UCSD-AML1 (cell line): ENCODE results near the gene ZDHHC15.
"Not testable (repeated sequence)": the region's sequence is repeated elsewhere in the genome, so short reads cannot be mapped to it uniquely, and the experiment has no call there.

Experiments used
- DNase-seq: peaks from one replicate; lab custom pipeline; 2025; ENCODE audit not compliant: unreplicated experiment; lab: John Stamatoyannopoulos, UW

The ZDHHC15 gene, protein sequence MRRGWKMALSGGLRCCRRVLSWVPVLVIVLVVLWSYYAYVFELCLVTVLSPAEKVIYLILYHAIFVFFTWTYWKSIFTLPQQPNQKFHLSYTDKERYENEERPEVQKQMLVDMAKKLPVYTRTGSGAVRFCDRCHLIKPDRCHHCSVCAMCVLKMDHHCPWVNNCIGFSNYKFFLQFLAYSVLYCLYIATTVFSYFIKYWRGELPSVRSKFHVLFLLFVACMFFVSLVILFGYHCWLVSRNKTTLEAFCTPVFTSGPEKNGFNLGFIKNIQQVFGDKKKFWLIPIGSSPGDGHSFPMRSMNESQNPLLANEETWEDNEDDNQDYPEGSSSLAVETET

DNA sequence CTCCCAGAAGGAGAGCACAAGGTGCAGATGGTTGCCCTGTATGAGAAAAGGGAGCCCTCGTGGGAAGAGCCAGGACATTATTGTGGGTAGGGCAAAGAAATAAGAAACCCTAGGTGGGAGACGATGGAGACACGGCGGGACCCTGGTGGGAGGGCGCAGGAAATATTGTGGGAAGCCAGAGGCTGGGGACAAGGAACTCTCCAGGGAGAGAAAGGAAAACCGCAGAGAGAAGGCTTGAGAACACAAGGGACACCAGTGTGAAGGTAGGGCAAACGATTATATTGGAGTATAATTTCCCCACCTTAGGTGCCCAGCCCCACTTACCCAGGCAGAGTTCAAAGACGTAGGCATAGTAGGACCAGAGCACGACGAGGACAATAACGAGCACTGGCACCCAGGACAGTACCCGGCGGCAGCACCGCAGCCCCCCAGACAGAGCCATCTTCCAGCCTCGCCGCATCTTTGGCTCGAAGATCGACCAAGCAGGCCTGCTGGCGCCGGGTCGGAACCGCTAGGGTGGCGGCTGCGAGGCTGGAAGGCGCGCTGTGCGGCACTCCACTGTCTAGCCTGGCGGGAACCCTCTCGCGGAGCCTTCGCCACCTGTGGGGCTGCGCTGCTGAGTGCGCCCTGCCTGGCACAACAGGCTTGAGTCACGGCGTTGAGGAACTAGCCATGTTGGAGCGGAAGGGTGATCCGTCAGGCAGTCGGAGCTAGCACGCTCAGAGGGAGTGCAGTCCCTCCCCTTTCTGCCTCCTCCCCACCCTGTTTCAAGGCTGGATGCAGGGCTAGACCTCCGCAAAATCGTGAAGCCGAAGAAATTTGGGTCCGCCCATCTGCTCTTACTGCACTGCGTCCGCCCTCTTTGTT is at the start of gene ZDHHC15:
TSS of gene ZDHHC15 (minus strand) at position 473 of the 867 bp plus-strand sequence. CDS start at position 460, 13 bp downstream.
- DNase-seq: peak; percentile 22

DNA sequence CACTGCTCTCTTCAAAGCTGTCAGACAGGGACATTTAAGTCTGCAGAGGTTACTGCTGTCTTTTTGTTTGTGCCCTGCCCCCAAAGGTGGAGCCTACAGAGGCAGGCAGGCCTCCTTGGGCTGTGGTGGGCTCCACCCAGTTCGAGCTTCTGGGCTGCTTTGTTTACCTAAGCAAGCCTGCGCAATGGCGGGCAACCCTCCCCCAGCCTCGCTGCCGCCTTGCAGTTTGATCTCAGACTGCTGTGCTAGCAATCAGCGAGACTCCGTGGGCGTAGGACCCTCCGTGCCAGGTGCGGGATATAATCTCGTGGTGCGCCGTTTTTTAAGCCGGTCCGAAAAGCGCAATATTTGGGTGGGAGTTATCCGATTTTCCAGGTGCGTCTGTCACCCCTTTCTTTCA is 37.7 kb upstream of the ZDHHC15 start:
- DNase-seq: not testable (repeated sequence)

DNA sequence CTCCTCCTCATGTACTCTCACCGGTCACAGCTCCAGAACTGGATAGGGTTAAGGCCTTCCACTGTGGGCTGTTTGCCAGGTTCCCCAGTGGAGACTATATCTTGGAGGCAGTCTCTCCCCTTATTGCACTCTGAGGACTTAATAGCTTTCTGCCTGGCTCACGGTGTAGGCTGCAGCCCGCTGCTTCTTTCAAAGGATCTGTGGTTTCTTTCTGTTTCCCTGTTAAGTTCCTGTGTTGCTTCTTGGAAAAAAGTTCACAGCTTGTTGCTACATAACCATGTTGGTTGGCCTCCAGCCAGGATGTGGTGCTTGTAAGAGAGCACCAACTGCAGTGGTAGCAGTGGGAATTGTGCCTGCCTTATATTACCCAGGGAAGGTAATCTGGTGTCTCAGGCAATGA is 24.9 kb upstream of the ZDHHC15 start:
- peak; percentile 54 for DNase-seq

DNA sequence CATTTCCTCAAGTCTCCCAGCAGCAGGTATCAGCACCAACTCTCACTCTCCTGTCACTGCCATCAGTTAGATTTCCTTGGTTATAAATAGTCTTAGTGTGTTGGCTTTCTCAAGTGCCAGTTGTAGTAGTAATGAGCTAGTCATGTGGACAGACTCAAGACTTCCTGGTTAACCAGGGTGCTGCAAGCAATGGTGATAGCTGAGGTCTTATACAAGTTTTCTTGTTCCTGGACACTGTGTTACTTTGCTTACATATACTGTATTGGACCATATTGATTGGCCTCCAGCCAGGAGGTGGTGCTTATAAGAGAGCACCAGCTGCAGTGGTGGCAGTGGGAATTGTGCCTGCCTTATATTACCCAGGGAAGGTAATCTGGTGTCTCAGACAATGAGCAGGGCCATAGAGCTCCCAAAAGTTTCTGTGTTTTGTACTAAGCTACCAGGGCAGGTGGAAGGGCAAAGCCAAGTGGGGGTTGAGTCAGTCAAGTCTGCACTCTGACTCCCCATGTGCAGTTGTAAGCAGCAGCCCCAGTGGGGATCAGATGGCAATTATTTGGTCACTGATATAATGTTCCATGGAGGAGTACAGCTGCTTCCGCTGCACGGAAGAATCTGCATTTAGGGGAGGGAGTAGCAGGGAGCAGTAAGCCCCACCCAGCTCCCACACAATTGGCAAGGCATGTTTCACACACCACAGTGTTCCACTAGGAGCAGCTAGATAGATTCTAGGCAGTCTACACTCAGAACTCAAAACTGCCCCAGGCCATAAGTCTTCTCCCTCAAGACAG is 24.1 kb upstream of the ZDHHC15 start:
- peak; percentile 15 for DNase-seq

DNA sequence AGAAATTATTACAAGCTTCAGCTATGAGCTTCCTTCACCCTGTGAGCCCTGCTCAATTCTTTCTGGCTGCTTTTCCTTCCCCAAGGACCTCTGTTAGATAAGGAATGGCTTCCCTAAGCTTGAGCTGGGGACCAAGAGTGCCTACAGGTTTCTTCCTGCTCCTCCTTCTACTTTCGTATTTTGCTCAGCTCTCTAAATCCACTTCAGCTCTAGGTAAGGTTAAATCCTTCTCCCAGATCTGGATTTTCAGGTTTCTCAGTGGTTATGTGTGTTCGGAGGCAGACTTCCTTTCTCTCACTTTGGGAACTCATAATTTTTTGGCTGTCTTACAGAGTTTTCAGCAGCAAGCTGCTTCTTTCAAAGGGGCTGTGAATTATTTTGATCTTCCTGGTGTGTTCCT is 21.9 kb upstream of the ZDHHC15 start:
- no peak for DNase-seq

DNA sequence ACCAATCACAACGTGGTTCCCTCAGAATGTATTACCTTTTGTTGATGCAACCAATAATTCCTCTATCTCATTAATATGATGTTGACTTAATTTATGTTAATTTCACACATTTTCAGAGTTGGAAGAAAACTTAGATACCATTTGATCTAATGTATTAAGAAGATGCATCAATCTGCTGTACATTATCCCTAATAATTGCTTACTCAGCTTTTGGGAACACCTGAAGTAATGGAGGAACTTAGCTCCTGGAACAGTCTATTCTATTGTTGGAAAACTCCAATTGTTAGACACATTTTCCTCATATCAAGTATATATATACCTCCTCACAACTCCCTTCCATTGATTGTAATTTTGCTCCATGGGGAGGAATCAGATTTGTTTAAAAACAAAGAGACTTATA is 38.9 kb downstream of the ZDHHC15 start:
- no peak for DNase-seq

DNA sequence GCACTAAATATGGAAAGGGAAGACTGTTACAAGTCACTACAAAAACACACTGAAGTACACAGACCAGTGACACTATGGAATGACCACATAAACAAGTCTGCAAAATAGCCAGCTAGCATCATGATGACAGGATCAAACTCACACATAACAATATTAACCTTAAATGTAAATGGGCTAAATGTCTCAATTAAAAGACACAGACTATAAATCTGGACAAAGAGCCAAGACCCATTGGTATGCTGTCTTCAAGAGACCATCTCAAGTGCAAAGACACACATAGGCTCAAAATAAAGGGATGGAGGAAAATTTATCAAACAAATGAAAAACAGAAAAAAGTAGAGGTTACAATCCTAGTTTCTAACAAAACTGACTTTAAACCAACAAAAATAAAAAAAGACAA is 61.1 kb downstream of the ZDHHC15 start:
- not testable (repeated sequence) for DNase-seq

DNA sequence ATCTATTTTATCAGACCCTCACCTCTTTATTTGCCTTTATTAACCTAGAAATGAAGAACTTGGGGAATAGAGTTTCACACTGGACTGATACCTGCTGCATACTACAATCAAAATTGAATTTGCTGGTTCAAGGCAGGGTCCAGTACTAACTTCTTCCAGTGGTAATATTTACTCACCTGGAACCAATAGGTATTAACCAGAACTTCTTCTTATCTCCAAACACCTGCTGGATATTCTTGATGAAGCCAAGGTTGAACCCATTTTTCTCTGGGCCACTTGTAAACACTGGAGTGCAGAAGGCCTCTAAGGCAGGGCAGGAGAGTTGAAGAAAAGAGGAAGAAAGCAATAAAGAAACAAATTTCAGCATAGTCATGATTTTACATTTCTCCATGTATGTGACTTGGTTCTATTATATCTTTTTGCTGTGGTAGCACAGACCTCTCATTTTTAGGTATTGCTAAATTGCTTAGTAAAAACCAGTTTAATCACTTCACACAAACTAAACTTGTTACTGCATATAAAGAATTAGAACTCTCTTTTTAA is 101.1 kb downstream of the ZDHHC15 start:
- DNase-seq: no peak

DNA sequence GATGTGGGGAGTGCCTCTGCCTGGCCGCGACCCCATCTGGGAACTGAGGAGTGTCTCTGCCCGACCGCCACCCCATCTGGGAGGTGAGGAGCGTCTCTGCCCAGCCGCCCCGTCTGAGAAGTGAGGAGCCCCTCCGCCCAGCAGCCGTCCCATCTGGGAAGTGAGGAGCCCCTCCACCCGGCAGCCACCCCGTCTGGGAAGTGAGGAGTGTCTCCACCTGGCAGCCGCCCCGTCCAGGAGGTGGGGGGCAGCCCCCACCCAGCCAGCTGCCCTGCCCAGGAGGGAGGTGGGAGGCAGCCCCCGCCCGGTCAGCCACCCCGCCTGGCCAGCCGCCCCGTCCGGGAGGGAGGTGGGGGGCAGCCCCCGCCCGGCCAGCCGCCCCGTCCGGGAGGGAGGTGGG is 115.7 kb downstream of the ZDHHC15 start:
- not testable (repeated sequence) for DNase-seq

DNA sequence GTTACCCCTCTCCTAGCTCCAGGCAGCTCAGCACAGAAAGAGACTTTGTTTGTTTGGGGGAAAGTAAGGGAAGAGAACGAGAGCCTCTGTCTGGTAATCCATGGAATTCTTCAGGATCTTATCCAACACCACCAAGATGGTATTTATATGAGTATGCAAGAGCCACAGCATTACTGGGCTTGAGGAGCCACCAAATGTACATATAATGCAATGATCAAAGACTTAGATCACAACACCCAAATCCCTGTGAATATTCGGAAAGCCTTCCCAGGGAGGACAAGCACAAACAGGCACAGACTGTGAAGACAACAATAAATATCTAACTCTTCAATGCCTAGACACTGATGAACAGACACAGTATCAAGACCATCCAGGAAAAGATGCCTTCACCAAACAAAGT is 132.4 kb downstream of the ZDHHC15 start:
- no peak for DNase-seq

DNA sequence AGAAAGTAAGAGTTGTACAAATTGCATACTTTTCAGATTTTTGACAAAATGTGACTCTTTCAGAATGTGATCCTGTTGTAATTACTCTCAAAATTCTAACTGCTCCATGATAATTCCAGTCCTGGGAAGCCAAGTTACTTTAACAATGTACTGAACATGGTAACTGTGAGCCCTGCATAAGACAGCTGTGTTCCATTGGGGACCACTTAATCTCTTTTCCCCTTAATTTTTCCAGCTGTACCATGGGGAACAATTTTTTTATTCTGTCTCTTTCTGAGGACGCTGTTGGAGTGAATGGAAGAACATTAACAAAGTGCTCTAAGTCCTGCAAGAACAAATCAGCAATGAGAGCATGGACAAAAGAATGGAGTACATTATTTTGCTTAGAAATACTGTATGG is 153.1 kb downstream of the ZDHHC15 start:
- DNase-seq: no peak

DNA sequence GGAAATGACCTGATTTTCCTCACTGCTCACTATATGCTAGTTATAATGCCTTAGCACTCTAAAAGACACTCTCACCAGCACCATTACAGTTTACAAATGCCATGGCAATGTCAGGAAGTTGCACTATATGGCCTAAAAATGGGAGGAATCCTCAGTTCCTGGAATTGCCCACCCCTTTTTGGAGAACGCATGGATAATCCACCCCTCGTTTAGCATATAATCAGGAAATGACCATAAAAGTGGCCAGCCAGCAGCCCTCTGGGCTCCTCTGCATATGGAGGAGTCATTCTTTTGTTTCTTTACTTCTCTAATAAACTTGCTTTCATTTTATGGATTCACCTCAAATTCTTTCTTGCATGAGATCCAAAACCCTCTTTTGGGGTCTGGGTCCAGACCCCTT is 156.0 kb downstream of the ZDHHC15 start:
- no peak for DNase-seq

DNA sequence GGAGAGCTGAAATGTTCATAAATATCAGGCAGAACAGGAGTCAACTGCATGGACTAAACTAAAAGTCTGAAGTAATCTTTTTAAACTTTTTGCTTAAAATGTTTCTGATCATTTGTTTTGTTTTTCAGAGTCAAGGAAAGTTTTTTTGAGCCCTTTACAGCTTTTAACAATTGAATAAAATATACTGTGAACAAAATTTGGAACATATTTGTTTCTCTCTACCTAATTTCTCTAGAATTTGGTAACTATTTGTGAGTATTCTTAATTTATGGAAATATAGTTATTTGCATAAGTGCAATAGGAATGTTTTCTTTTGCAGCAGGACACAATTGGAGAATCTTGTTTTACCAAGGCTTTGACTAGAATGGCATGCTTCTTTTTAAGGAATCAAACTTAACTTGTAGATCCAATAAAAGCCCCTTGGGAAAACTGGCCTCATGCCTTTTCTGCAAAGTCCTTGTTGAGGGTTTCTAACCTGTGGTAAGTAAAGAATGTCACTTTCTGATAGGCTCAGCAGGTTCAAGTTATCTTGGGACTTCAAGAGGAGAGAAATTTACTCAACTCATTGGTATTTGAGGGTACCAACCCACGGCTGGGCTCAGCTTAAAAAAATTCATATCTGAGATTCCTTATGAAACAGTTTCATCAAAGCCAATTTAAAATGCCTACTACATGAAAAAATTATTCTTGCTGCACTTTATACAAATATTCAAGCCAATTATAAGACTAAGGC is 157.4 kb downstream of the ZDHHC15 start:
- no peak for DNase-seq

DNA sequence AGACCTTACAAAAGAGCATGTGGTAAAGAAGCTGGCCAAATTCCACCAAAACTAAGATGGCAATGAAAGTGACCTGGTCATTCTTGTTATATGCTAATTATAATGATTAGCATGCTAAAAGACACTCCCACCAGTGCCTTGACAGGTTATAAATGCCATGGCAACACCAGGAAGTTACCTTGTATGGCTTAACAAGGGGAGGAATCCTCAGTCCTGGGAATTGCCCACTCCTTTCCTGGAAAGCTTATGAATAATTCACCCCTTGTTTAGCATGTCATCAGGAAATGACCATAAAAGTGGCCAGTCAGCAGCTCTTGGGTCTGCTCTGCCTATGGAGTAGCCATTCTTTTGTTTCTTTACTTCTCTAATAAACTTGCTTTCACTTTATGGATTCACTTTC is 161.0 kb downstream of the ZDHHC15 start:
- no peak for DNase-seq

DNA sequence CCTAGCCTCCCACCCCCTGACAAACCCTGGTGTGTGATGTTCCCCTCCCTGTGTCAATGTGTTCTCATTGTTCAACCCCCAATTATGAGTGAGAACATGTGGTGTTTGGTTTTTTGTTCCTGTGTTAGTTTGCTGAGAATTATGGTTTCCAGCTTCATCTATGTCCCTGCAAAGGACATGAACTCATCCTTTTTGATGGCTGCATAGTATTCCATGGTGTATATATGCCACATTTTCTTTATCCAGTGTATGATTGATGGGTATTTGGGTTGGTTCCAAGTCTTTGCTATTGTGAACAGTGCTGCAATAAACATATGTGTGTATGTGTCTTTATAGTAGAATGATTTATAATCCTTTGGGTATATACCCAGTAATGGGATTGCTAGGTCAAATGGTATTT is 174.2 kb downstream of the ZDHHC15 start:
- not testable (repeated sequence) for DNase-seq

DNA sequence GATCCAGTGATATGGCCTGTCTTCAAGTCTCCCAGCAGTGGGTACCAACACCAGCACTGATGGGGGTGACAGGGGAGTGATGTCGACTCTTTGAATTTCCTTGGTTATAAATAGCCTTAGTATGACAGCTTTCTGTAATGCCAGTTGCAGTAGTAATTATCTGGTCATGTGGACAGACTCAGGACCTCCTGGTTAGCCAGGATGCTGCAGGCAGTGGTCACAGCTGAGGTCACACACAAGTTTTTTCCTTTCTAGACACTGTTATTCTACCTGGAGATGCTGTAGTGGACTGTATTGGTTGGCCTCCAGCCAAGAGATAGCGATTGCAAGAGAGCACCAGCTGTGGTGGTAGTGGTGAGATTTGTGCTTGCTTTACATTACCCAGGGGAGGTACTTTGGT is 185.3 kb downstream of the ZDHHC15 start:
- no peak for DNase-seq

DNA sequence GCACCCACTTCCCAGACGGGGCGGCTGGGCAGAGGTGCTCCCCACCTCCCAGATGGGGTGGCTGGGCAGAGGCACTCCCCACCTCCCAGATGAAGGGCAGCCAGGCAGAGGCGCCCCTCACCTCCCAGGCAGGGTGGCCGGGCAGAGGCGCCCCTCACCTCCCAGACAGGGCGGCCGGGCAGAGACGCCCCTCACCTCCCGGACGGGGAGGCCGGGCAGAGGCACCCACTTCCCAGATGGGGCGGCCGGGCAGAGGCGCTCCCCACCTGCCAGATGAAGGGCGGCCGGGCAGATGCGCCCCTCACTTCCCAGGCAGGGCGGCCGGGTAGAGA is 187.7 kb downstream of the ZDHHC15 start:
- DNase-seq: no peak

DNA sequence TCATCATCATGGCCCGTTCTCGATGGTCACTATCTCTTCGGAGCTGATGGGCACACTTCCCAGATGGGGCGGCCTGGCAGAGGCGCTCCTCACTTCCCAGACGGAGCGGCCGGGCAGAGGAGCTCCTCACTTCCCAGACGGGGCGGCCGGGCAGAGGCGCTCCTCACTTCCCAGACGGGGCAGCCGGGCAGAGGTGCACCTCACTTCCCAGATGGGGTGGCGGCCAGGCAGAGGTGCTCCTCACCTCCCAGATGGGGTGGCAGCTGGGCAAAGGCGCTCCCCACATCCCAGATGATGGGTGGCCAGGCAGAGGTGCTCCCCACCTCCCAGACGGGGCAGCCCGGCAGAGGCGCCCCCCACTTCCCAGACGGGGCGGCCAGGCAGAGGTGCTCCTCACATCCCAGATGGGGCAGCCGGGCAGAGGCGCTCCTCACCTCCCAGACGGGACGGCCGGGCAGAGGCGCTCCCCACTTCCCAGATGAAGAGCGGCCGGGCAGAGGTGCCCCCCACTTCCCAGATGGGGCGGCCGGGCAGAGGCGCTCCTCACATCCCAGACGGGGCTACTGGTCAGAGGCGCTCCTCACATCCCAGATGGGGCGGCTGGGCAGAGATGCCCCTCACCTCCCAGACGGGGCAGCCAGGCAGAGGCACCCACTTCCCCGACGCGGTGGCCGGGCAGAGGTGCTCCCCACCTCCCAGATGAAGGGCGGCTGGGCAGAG is 188.3 kb downstream of the ZDHHC15 start:
- DNase-seq: not testable (repeated sequence)

DNA sequence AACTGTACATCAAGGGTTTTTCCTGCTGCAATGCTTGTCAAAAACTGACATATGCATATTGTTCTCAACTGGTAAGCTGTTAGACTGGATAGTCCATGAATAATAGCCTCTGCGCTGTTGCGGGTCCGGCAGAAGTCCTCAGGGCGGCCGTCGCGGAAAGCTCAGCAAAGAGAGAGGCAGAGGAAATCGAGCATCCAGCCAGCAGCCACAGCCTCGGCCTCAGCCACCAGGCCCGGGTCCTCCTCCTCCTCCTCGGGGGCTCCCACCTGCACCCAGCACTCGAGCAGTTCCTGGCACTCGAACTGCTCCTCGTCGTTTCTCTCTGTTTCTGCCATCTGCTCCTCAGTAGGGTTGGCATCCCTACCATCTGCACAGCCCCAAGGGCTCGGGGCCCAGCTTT is 195.2 kb downstream of the ZDHHC15 start:
- DNase-seq: no peak
